ENCODE results near the gene TGFBR1.

DNA sequence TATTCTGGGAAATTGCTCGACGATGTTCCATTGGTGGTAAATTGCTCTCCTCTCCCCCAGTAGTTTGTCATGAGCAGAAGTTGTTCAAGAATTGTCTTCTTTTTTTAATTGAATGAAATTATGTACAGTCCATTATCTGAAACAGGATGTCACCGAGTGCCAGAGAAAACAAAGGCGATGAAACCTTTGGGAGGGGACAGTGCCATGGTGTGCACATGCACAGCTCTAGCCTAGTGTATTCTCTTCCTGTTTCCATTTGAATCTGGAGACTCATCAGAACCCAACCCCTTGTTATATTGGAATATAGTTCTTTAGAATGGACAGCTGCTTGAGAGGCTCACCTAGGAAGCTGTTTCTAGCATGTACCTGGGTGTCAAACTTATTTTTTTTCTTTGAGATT, 41.7 kb downstream of the TGFBR1 start:
- TF ChIP-seq, protein P1, sequence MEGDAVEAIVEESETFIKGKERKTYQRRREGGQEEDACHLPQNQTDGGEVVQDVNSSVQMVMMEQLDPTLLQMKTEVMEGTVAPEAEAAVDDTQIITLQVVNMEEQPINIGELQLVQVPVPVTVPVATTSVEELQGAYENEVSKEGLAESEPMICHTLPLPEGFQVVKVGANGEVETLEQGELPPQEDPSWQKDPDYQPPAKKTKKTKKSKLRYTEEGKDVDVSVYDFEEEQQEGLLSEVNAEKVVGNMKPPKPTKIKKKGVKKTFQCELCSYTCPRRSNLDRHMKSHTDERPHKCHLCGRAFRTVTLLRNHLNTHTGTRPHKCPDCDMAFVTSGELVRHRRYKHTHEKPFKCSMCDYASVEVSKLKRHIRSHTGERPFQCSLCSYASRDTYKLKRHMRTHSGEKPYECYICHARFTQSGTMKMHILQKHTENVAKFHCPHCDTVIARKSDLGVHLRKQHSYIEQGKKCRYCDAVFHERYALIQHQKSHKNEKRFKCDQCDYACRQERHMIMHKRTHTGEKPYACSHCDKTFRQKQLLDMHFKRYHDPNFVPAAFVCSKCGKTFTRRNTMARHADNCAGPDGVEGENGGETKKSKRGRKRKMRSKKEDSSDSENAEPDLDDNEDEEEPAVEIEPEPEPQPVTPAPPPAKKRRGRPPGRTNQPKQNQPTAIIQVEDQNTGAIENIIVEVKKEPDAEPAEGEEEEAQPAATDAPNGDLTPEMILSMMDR (IDR thresholded peaks at IDR 0.05): no peak
- TF ChIP-seq ZFX (IDR thresholded peaks at IDR 0.05; ENCODE audit: borderline replicate concordance): no peak
